GM21515 (cell line): ENCODE data around the gene KIF13A.
"Not testable (repeated sequence)": the region's sequence is repeated elsewhere in the genome, so short reads cannot be mapped to it uniquely, and the experiment has no call there.

Source experiments
- ATAC-seq: cut with Tn5 transposase; IDR thresholded peaks from one replicate; pipeline ENCODE4 v1.9.1; 2021; ENCODE audit not compliant: unreplicated experiment

The KIF13A gene

DNA sequence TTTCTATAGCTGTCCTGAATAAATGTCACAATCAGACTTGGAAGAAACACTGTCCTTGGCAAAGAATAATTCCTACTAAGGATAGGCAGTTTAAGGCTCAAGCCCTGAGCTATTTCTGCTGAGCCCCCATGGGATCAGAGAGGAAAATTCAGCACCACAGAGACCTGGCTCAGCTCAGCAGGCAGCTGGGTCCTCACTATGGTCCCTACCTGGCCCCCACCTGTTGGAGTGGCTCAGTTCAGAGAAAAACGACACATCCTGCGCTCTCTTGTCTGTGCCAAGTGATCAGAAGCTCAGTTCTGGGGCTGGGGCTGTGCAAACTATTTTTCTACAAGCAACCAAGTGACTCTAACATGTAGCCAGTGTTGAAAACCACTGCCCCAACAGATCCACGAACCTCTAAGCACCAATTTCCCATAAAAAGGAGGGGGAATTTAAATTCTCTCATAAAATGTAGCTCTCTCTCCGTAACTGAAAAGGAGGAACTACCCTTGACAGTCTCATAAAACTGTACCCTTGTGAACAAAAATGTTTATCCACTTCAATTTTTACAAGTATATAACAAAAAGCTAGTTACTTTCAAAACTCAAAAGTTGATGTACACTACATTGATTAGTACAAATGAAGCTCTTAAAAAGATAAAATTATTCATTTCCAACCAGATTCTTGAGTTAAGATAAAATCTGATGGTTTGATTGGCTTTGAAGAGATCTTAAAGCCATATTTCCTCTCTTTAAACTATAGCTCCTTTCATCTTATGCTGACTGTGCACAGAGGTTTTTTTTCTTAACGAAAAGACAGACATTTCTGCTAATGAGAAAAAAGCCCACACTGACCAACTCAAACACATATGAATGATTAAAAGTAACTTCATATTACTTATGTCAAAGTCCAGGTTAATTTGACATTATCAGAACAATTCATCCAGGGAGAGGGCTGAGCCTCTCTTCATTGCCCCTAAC lies 52.0 kb downstream of the KIF13A start:
- no peak for ATAC-seq

DNA sequence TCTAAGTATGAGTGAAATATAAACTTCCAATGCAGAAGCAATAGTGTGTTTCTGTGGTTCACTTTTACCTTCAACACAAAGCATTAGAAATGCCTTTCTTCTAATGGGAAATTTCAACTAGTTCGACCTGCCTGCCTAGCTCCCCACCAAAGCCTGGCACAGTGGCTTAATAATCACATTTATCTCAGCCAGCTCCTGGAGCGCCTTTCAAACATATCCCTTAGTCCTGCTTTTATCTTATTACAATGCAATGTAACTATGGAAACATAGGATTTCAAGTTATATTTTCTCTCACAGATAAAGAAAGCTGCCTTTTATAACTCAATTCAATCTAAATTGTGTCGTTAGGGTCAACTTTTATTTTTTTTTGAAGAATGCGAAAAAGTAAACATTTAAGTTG lies 53.7 kb downstream of the KIF13A start:
- no peak for ATAC-seq

DNA sequence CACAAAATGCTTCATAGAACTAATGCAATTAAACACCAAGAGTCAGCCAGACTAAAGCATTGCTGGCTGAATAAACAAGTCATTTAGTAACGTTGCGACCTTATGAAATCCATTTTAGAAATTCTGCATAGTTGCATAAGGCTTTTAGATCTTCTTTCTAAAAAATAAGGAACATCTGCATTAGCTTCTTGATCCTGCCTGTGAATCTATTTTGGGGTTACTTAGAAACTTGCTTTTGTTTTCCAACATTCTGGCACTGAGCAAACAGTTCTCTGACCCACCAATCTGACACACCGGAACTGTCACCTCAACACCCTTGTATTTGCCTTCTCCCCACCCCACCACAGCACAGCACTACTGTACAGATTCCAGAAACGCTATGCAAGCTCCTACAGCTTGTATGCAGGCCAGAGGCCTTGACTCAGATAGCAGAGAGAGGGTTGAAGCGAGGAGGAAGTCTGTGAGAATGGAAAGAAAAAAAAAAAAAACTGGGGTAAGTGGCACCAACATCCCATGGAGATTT lies 55.0 kb downstream of the KIF13A start:
- no peak for ATAC-seq

DNA sequence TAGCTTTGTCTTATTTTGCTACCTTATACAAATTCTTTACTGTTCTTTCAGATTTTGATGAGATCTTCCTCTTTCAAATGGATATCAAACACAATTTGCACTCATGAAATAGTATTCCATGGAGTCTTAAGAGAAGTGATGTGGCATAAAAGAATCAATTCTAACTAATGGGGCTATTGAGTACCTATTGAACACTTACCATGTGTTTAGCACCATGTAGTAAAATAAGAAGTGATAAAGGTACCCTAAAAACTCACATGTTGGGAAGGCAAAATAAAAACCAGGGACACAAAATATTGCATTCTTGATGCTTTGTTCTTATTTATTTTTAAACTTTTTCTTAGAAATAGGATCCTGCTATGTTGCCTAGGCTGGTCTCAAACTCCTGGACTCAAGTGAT lies 56.2 kb downstream of the KIF13A start:
- ATAC-seq: no peak

GRCh38 chr6:17930321-17930993 lies 57.0 kb downstream of the KIF13A start:
- no peak for ATAC-seq

DNA sequence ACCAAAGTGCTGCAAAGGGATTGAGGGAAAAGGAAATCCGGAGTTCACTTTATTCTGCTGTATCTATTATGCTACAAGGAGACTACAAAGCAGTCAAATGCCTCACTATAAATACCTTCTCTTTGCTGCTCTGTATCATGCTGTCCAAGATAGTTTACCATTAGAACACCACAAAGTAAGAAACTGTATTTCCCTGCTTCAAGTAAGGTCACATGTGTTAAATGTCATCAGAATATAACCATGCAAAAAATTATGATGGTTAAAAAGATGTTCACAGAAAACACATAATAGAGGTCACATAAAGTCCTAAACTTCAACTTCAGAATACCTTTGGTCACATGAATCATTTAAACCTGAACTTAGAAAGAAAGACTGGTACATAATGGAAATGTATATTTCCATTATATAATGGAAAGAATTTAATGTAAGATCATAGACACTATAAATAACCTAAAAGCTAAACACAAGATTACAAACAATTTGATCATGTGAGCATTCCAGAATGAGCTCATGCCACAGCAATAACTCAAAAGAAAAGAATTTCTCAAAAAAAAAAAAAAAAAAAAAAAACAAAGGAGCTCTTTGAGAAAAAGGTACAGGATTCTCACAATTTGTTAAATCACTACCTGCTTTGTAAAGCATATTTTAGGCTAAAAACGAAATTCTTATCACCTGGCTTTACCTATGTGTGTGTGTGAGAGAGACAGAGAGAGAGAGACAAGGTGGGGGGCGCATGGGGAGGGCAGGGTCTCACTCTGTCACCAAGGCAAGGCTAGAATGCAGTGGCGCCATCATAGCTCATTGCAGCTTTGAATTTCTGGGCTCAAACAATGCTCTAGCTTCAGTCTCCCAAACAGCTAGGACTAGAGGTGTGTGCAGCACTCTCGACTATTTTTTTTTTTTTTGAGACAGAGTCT lies 58.7 kb downstream of the KIF13A start:
- no peak for ATAC-seq

DNA sequence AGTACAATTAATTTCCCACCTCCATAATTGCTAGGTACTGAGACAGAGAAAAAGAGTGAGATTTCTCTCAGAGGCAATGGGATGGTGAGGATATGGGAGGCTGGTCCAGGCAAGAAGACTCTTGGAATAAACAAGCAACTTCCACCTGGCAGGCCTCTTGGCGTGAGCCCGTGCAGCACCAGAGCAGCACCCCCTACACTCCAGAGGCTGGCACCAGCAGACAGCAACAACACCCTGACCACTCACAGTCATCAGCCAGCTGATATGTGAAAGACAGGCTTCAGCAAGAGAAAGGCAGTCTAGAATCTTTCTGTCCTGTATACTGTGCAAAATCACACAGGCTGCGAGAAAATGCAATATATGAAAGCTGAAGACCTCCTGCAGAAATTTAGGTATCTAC lies 59.7 kb downstream of the KIF13A start:
- no peak for ATAC-seq

DNA sequence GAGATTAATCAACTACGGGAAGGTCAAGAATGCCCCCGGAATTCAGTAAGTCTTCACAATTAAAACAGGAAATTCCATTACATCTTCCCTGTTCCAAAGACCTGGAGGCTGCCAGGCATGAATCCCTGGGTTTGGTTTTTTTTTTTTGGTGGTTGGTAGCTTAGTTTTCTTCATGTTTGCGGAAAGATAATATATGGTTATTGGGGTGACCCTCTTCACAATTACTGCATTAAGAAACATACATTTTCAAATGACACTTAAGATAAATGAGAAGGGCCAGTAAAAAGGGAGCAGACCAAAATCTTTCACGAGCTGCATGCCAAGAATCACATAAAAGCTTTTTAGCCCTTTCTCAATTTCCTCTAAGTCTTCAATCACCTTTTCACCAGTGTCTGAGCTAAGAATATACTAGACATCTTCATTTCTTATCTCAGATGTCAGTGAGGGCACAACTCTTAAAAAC lies 64.0 kb downstream of the KIF13A start:
- ATAC-seq: no peak

GRCh38 chr6:17921454-17921853 lies 66.0 kb downstream of the KIF13A start:
- ATAC-seq: no peak

DNA sequence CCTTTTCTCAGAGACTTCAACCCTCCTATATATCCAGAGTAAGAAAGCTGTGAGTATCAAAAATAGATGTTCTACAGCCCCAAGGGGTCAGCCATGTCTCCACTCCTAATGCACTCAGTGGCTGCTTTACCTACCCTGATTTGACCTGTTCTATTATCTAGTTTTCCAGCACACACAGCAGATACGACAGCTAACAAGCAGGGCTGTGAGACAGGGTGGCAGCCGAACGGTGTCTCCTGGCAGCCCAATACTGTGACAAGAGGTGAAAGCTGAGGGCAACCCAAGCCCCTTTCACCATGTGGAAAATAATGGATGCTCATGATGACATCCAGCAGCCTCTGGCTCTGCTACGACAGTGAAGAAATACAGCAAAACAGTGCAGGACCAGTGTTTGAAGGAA lies 67.9 kb downstream of the KIF13A start:
- ATAC-seq: no peak

DNA sequence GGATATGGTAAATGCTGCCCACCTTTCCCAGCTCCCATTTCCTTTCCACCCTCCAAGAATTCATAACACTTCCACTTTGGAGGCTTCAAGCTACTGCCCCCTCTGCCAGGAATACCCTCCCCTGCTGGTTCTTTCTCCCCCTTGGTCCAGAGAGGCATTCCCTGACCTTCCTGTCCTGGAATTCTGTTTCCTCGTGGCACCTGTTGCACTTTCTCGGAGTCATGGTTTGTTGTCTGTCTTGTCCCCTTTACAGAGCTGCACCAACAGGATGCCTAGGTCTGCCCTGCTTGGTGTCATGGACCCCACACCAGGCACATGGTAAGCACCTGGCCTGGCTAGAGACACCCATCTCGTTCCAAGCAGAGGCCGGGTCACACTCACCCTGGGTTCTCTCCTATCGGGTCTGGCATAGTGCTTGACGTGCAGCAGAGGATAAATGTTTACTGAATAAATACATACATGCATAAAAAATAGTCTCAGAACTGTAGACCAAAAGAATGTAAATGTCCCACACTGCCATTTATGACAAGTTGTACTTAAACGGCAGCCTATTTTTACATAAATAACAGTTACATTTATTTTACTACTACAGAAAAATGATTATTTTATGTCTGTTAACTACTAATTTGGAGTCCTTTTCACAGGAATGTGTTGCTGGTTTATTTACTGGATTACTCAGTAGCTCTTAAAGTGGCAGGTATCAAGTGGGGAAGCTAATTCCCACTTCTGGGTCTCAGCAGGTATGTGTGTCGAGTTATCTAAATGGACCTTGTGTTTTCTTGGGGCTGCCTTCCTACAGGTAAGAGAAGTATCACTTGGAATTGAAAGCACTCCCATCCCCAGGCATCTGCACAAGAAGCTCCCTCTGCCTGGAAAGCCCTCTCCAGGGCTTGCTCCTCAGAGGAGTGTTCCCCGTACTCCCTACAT lies 69.3 kb downstream of the KIF13A start:
- ATAC-seq: no peak

- no peak for ATAC-seq
Measured at GRCh38 chr6:17914651-17915050, 72.8 kb downstream of the KIF13A start.

GRCh38 chr6:17912521-17912920 lies 74.9 kb downstream of the KIF13A start:
- ATAC-seq: no peak

DNA sequence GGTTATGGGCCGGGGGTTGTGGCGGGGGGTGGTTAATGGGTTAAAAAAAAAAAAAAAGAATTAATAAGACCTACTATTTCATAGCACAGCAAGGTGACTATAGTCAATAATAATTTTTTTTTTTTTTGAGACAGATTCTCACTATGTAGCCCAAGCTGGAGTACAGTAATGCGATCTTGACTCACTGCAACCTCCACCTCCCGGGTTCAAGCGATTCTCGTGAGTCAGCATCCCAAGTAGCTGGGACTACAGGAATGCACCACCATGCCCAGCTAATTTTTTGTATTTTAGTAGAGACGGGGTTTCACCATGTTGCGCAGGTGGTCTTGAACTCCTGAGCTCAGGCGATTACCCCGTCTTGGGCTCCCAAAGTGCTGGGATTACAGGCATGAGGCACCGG lies 75.8 kb downstream of the KIF13A start:
- ATAC-seq: not testable (repeated sequence)

DNA sequence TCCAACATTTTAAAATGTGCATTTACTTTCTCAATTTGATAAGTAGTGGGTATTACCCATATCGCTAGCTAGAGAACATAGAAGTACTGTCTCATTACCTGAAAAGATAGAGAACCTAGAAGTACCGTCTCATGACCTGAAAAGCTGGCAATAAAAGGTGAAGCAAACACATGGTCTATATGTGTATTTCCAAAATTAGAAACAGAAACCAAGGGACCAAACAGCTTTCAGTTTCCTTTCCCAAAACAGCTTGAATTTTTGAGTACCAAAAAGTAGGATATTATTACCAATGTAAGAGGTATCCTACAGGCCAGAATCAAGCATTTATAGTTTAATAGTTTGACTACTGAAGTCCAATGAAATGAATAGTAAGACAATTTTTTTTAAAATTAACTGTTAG lies 77.2 kb downstream of the KIF13A start:
- ATAC-seq: no peak

GRCh38 chr6:17908831-17909230 lies 78.6 kb downstream of the KIF13A start:
- ATAC-seq: no peak

- no peak for ATAC-seq
Measured at GRCh38 chr6:17907406-17908229, 79.8 kb downstream of the KIF13A start.

DNA sequence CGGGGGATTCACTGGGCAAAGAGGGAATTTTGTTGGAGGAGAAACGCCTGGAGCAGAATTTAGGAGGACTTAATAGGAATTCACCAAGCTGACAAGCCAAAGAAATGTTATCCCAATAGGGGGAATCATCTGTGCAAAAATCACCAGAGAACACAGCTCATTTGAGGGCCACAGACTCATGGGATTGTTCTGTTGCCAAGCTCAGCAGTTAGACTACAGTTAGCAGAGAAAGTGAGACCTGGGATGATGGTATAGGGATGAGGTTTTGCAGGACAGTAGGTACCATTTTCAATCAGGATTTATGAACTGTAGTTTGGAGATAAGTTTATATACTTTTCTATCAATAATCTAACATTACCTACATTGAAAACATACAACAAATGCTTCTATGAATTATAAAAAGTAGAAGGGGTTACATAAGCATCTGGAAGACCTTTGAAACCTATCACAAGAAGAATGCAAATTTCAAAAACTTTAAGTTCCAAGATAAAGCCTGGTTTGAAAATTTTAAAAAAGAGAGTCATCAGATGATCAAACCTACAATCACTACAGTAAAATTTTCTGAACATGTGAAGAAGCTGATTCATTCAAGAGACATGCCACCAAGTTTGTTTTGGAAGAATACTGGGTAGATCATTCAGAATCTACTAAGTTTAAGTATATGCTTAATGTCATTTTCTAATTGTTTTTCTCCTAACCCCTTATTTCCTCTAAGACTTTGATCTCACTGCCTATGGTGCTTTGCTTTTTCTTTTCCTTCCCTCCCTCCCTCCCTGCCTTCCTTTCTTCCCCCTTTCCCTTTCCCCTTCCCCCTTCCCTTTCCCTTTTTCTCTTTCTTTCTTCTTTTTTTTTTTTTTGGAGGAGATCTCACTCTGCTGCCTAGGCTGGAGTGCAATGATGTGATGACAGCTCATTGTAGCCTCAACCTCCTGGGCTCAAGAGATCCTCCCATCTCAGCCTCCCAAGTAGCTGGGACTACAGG lies 81.5 kb downstream of the KIF13A start:
- no peak for ATAC-seq
